GM19099 (cell line): ENCODE measurements around the gene BLOC1S2.

ENCODE experiments used
- POLR2A ChIP-seq: IDR thresholded peaks from 3 replicates; pipeline ENCODE4 v1.6.1; 2011; ENCODE audit warnings: low read depth; ENCODE audit not compliant: insufficient read length; ENCODE audit errors: extremely low read depth

BLOC1S2 gene

DNA sequence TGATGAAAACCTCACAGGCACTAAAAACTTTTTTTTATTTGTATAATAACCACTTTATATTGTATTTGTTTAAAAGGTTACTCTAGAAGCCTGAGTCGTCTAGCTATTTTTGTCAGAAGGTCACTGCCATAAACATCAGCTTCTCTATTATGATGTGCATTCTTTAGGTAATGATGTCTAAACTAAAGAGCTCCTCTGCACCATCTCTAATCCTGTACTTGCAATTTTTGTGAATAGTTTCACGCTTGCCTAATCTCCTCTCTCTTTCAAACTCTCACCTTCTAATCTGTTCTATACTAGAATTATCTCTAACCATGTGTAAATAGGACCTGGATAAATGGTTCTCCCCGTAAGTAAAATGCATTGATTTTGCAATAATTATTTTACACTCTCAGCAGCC is 46.6 kb downstream of the BLOC1S2 start:
- TF ChIP-seq POLR2A = no peak

DNA sequence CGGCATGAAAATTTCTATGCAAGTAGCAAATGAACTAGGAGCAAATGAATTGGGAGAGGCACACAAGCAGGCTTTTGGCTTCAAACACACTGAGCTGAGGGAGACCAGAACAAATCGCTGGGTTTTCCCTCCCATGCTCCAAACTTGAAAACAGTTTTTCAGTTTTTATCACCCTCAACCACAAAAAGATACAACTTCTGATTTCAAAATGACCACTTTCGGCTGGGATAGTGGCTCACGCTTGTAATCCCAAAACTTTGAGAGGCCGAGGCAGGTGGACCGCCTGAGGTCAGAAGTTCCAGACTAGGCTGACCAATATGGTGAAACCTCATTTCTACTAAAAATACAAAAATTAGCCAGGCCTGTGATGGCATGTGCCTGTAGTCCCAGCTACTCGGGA is 48.1 kb downstream of the BLOC1S2 start:
- no peak for TF ChIP-seq POLR2A

DNA sequence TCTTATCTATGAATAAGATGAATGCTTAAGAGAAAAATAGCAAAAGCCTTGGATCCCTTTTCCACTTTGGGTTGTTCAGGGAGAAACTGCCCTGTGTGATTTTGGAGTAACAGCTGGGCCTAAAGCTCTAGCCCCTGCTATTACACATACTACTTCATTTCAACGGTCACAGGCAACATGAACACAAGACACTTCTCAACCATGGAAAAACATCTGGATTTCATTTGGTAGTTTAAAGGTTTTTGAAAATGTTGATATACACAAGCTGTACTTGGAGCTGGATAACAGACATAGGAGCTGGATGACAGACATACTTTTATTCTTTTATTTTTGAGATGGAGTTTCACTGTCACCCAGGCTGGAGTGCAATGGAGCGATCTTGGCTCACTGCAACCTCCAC is 54.4 kb downstream of the BLOC1S2 start:
- no peak for TF ChIP-seq POLR2A

DNA sequence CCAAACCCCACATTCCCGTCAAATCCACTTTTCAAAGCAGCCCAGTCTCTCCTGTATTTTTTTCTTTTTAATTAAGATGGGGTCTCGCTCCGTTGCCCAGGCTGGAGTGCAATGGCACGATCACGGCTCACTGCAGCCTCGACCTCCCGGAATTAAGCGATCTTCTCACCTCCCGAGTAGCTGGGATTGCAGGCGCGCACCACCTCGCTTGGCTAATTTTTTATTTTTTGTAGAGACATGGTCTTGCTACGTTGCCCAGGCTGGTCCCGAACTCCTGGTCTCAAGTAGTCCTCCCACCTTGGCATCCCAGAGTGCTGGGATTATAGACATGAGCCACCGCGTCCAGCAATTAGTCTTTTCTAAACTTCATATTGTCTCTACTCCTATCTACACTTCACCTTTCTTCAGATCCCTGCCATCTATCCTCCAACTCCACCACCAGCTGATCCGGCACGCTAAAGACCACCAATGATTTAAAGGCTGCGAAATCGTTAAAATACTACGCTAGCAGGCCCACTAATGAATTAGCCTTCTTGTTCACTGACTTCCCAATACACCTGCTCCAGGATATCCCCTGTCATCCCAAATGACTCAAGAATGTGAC is 56.6 kb downstream of the BLOC1S2 start:
- no peak for TF ChIP-seq POLR2A

DNA sequence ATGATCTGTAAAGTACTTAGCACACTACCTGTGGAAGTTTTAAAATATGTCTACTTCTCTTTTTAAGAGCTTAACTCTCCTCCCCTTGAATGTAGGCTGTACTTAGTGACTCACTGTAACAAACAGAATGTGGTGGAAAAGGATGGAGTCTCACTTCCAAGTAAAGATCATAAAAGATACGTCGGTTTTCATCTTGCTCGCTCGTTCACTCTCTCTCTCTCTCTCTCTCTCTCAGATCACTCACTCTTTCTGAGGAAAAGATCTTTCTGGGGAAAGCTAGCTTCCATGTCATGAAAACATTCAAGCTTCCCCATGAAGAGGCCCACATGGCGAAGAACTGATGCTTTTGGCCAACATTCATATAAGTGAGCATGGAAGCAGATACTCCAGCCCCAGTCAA is 62.6 kb downstream of the BLOC1S2 start:
- TF ChIP-seq POLR2A = no peak
